NB4 (cell line): Measurements from ENCODE around the gene GNB1.
A peak's percentile ranks its signal among the peaks of the same experiment; 100 is the strongest.
"Not testable (repeated sequence)": the region's sequence is repeated elsewhere in the genome, so short reads cannot be mapped to it uniquely, and the experiment has no call there.

ENCODE experiments used
- DNase-seq: peaks from one replicate; pipeline ENCODE4 v3.0.0; 2010; ENCODE audit warnings: low read depth
- H3K4me3 ChIP-seq: one replicate; pipeline ENCODE4 v1.5.1; 2011; ENCODE audit warnings: mild to moderate bottlenecking, low read depth, low read length, moderate library complexity
- CTCF ChIP-seq: IDR thresholded peaks from one replicate; pipeline ENCODE4 v1.5.1; 2012; ENCODE audit warnings: low read depth, low read length
- MAX ChIP-seq: IDR thresholded peaks from 2 replicates; pipeline ENCODE4 v1.6.1; 2011; ENCODE audit warnings: low read depth, low read length
- MYC ChIP-seq: IDR thresholded peaks from 2 replicates; pipeline ENCODE4 v1.6.1; 2011; ENCODE audit warnings: low read depth, low read length
- POLR2A ChIP-seq: IDR thresholded peaks from 2 replicates; pipeline ENCODE4 v1.6.1; 2011; ENCODE audit warnings: mild to moderate bottlenecking; ENCODE audit not compliant: insufficient read length; ENCODE audit errors: extremely low read depth

Gene GNB1

GRCh38 chr1:1858382-1859086 is 32.4 kb downstream of the GNB1 start:
- DNase-seq: peak; percentile 43
- no peak for TF ChIP-seq CTCF
- no peak for TF ChIP-seq MYC
- TF ChIP-seq MAX: no peak
- no peak for TF ChIP-seq POLR2A
- no peak overlapping the region for H3K4me3 ChIP-seq

- TF ChIP-seq MYC (no peak), CTCF (no peak), POLR2A (no peak), MAX (no peak)
- DNase-seq: no peak
- H3K4me3 ChIP-seq: no peak overlapping the region
These were observed 33.7 kb downstream of the GNB1 start for GRCh38 chr1:1857096-1857703.

- H3K4me3 ChIP-seq, DNase-seq: not testable (repeated sequence)
These were observed 34.7 kb downstream of the GNB1 start for GRCh38 chr1:1856161-1856560.

GRCh38 chr1:1853593-1854257 is 37.2 kb downstream of the GNB1 start:
- no peak for DNase-seq
- H3K4me3 ChIP-seq: no peak overlapping the region
- TF ChIP-seq CTCF (no peak), POLR2A (no peak)

GRCh38 chr1:1852619-1853414 is 38.1 kb downstream of the GNB1 start:
- TF ChIP-seq MYC: no peak
- TF ChIP-seq MAX: no peak
- TF ChIP-seq POLR2A: no peak
- TF ChIP-seq CTCF: no peak
- H3K4me3 ChIP-seq: no peak overlapping the region
- DNase-seq: no peak

- TF ChIP-seq MAX: no peak
- no peak for TF ChIP-seq POLR2A
- no peak for TF ChIP-seq CTCF
- TF ChIP-seq MYC: no peak
- H3K4me3 ChIP-seq: no peak overlapping the region
- no peak for DNase-seq
These were observed 43.0 kb downstream of the GNB1 start for GRCh38 chr1:1847890-1848289.
